ENCODE measurements around the gene LRRC73. TPM values are rescaled to one million over a fixed set of nuclear protein-coding genes. Genes with fewer than 3 reads are reported as not detected.
A peak's percentile ranks its signal among the peaks of the same experiment; 100 is the strongest.

The LRRC73 gene
- total and polyA plus RNA-seq, 9 of the 15 experiments (the other 6 are each of a cell fraction or from before 2014, with no cell fraction given), result 0.07 to 0.55 (median 0.16) TPM; not detected in 3

DNA sequence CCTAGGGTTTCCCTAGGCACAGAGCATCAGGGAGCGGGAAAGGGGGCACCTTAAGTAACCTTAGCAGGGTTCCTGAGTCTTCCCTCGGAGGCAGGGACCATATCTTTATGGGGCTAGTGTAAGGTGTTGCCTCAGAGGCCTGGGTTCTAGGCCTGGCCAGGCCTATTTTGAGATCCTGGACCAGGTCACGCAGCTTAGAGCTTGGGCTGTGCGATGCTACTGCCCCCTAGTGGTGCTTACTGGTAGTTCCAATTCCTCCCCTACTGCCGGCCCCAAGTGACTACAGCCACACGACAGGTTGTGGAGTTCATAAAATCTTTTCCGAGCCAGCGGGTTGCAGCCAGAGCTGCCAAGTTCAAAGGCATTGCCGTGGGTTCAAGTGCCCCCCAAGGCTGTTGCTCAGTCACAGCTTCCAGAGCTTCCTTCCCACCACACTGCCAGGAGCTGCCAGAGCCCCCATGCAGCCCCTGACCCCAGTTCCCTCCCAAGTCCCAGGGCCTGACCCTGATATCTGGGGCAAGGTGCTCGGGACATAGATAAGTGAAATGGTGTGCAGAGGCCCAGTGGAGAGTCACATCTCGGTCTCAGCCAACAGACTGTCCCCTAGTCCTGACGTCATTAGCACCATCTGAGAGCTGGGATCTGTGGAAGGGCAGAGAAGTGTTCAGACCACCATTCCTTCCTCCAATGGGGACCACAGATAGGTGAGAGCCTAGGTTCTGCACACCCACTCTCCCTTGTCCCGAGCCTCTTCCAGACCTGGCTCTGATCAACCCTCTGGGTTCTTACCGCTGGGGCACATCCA lies 3.3 kb downstream of the LRRC73 start (continued):
- TF ChIP-seq, protein P1, sequence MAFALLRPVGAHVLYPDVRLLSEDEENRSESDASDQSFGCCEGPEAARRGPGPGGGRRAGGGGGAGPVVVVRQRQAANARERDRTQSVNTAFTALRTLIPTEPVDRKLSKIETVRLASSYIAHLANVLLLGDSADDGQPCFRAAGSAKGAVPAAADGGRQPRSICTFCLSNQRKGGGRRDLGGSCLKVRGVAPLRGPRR (CRISPR knock-in tag; IDR thresholded peaks at IDR 0.05), result no peak
- TF ChIP-seq, protein P2, sequence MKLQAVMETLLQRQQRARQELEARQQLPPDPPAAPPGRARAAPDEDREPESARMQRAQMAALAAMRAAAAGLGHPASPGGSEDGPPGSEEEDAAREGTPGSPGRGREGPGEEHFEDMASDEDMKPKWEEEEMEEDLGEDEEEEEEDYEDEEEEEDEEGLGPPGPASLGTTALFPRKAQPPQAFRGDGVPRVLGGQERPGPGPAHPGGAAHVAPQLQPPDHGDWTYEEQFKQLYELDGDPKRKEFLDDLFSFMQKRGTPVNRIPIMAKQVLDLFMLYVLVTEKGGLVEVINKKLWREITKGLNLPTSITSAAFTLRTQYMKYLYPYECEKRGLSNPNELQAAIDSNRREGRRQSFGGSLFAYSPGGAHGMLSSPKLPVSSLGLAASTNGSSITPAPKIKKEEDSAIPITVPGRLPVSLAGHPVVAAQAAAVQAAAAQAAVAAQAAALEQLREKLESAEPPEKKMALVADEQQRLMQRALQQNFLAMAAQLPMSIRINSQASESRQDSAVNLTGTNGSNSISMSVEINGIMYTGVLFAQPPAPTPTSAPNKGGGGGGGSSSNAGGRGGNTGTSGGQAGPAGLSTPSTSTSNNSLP (IDR thresholded peaks at IDR 0.05; ENCODE audit: borderline replicate concordance, low read depth, low read length), result no peak
- no peak for TF ChIP-seq ZNF253 (CRISPR knock-in tag; conservative IDR thresholded peaks at IDR 0.05)
- TF ChIP-seq EZH2 (IDR thresholded peaks at IDR 0.05; ENCODE audit: borderline replicate concordance, low read depth, low read length), result no peak
- TF ChIP-seq CHD2 (IDR thresholded peaks at IDR 0.05; ENCODE audit: low read depth, low read length), result no peak
- no peak for TF ChIP-seq CBFB (CRISPR knock-in tag; IDR thresholded peaks at IDR 0.05)
- no peak for TF ChIP-seq ZSCAN29 (IDR thresholded peaks at IDR 0.05)
- TF ChIP-seq ZNF143 (CRISPR knock-in tag; IDR thresholded peaks at IDR 0.05), result no peak; the same call in 1 of the 2 replicates
- TF ChIP-seq, protein P3, sequence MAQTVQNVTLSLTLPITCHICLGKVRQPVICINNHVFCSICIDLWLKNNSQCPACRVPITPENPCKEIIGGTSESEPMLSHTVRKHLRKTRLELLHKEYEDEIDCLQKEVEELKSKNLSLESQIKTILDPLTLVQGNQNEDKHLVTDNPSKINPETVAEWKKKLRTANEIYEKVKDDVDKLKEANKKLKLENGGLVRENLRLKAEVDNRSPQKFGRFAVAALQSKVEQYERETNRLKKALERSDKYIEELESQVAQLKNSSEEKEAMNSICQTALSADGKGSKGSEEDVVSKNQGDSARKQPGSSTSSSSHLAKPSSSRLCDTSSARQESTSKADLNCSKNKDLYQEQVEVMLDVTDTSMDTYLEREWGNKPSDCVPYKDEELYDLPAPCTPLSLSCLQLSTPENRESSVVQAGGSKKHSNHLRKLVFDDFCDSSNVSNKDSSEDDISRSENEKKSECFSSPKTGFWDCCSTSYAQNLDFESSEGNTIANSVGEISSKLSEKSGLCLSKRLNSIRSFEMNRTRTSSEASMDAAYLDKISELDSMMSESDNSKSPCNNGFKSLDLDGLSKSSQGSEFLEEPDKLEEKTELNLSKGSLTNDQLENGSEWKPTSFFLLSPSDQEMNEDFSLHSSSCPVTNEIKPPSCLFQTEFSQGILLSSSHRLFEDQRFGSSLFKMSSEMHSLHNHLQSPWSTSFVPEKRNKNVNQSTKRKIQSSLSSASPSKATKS (CRISPR knock-in tag; IDR thresholded peaks at IDR 0.05), result no peak
- TF ChIP-seq NCOA2 (IDR thresholded peaks at IDR 0.05; ENCODE audit: partially characterized antibody in 2 of 2), result no peak
- TF ChIP-seq DMBX1 (CRISPR knock-in tag; IDR thresholded peaks at IDR 0.05; ENCODE audit: borderline replicate concordance), result no peak
- no peak for TF ChIP-seq NFIX (CRISPR knock-in tag; IDR thresholded peaks at IDR 0.05; ENCODE audit: low read depth)
- TF ChIP-seq YY1 (IDR thresholded peaks at IDR 0.05; ENCODE audit: borderline replicate concordance in 1 of 3, control insufficient read depth in 1 of 3, extremely low read depth in 1 of 3, insufficient read depth in 3 of 3, insufficient read length in 1 of 3, insufficient replicate concordance in 2 of 3, low read depth in 1 of 3, low read length in 2 of 3), result peak in 1 of 3 experiments; percentile 33
- no peak for TF ChIP-seq FOXK1 (CRISPR knock-in tag; IDR thresholded peaks at IDR 0.05; ENCODE audit: borderline replicate concordance)
- no peak for TF ChIP-seq POLR2AphosphoS5 (IDR thresholded peaks at IDR 0.05; ENCODE audit: control insufficient read depth, insufficient read depth, low read depth, low read length)
- no peak for TF ChIP-seq SMARCA5 (IDR thresholded peaks at IDR 0.05)
- TF ChIP-seq ZBTB1 (CRISPR knock-in tag; IDR thresholded peaks at IDR 0.05; ENCODE audit: borderline replicate concordance, low read depth), result no peak
- TF ChIP-seq, protein P4, sequence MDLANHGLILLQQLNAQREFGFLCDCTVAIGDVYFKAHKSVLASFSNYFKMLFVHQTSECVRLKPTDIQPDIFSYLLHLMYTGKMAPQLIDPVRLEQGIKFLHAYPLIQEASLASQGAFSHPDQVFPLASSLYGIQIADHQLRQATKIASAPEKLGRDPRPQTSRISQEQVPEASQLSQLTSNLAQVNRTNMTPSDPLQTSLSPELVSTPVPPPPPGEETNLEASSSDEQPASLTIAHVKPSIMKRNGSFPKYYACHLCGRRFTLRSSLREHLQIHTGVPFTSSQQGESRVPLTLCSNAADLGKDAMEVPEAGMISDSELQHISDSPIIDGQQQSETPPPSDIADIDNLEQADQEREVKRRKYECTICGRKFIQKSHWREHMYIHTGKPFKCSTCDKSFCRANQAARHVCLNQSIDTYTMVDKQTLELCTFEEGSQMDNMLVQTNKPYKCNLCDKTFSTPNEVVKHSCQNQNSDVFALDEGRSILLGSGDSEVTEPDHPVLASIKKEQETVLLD (IDR thresholded peaks at IDR 0.05), result no peak
- no peak for TF ChIP-seq SIX5 (IDR thresholded peaks at IDR 0.05; ENCODE audit: borderline replicate concordance in 1 of 2, insufficient read depth in 1 of 2, low read depth in 1 of 2, low read length in 2 of 2)
- no peak for TF ChIP-seq MED1 (CRISPR knock-in tag; IDR thresholded peaks at IDR 0.05; ENCODE audit: borderline replicate concordance)
- no peak for TF ChIP-seq NR2F6 (CRISPR knock-in tag; IDR thresholded peaks at IDR 0.05)
- TF ChIP-seq ELF2 (CRISPR knock-in tag; IDR thresholded peaks at IDR 0.05), result no peak

Data from K562 (cell line).